Measurements from ENCODE around the gene LRCOL1.

GRCh38 chr12:132554845-132555630, 55.3 kb downstream of the LRCOL1 start:
- TF ChIP-seq CTCF (IDR thresholded peaks at IDR 0.05) (no peak), POLR2A (IDR thresholded peaks at IDR 0.05) (no peak)
